ENCODE data around the gene CDC42BPB.

DNA sequence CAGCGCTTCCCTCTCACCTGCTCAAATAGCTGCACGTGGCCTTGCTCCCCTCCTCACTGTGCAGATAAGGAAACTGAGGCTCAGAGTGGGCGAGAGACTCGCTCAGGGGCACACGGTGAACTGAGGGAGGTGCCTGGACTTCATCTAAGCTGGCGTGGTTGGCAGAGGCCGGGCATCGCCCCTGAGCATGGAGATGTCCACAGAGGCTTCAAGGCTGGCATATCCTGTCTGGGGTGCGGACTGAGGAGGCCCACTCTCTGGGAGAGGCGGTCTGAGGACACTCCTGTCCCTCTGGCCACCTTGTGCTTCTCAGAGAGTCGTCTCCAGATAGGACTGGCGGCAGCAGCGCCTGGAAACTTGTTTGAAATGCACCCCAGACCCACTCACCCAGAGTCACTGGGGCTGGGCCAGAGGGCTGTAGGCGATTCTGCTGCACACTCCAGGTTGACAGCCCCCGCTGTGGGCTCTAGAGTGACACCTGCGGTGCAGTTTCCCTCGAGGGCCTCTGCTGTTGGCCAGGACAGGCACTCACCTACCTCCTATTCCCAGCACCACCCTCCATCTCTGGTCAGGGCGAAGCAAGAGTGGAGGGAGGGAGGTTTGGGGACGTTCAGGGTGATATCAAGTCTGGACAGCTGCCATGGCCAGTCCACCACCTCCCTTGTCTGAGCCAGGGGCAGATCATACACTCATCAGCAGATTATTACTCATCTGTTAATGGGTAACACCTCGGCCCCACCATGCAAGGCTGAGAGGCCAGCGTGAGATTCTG, 15.4 kb upstream of the CDC42BPB start:
- TF ChIP-seq, protein P1, sequence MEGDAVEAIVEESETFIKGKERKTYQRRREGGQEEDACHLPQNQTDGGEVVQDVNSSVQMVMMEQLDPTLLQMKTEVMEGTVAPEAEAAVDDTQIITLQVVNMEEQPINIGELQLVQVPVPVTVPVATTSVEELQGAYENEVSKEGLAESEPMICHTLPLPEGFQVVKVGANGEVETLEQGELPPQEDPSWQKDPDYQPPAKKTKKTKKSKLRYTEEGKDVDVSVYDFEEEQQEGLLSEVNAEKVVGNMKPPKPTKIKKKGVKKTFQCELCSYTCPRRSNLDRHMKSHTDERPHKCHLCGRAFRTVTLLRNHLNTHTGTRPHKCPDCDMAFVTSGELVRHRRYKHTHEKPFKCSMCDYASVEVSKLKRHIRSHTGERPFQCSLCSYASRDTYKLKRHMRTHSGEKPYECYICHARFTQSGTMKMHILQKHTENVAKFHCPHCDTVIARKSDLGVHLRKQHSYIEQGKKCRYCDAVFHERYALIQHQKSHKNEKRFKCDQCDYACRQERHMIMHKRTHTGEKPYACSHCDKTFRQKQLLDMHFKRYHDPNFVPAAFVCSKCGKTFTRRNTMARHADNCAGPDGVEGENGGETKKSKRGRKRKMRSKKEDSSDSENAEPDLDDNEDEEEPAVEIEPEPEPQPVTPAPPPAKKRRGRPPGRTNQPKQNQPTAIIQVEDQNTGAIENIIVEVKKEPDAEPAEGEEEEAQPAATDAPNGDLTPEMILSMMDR (IDR thresholded peaks at IDR 0.05), result no peak
- no peak for TF ChIP-seq POLR2A (IDR thresholded peaks at IDR 0.05)
- TF ChIP-seq POLR2AphosphoS5 (IDR thresholded peaks at IDR 0.05; ENCODE audit: insufficient read depth in 1 of 2, low read depth in 1 of 2), result no peak

Data from vagina (tissue), 2 donors.